Measurements from ENCODE around the gene LRRC31. TPM values are rescaled to one million over a fixed set of nuclear protein-coding genes. Genes with fewer than 3 reads are reported as not detected.

Gene LRRC31
- total RNA-seq, 1 donor, result not detected

DNA sequence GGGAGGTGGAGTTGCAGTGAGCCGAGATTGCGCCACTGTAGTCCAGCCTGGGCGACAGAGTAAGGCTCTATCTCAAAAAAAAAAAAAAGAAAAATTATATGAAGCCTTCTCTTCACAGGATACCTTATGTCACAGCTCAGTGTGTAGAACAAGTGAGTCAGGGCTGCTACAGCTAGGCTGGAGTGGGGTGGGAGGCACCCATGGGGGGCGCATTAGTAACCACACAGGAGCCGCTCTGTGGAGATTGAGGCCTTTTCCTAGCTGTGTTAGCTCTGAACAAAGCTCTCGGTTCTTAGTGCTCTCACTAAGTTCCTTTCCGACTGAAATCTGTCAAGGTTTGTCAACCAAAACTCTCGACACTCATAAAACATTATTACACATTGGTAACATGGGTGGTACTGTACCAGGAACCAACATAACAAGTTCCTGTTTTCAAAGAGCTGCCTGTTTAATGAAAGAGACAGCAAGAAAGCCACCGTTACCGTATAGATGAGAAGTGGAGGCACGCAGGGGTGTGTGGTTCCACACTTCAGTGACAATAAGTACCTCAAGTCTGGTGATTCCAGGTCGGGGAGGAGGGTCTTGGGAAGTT is 4.5 kb downstream of the LRRC31 start:
- TF ChIP-seq, protein P1, sequence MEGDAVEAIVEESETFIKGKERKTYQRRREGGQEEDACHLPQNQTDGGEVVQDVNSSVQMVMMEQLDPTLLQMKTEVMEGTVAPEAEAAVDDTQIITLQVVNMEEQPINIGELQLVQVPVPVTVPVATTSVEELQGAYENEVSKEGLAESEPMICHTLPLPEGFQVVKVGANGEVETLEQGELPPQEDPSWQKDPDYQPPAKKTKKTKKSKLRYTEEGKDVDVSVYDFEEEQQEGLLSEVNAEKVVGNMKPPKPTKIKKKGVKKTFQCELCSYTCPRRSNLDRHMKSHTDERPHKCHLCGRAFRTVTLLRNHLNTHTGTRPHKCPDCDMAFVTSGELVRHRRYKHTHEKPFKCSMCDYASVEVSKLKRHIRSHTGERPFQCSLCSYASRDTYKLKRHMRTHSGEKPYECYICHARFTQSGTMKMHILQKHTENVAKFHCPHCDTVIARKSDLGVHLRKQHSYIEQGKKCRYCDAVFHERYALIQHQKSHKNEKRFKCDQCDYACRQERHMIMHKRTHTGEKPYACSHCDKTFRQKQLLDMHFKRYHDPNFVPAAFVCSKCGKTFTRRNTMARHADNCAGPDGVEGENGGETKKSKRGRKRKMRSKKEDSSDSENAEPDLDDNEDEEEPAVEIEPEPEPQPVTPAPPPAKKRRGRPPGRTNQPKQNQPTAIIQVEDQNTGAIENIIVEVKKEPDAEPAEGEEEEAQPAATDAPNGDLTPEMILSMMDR (IDR thresholded peaks at IDR 0.05; ENCODE audit: insufficient read depth, low read depth, low read length), result no peak
- no peak overlapping the region for H3K4me3 ChIP-seq (ENCODE audit: low read depth, low read length)
- DNase-seq (ENCODE audit: low read depth), result no peak

DNA sequence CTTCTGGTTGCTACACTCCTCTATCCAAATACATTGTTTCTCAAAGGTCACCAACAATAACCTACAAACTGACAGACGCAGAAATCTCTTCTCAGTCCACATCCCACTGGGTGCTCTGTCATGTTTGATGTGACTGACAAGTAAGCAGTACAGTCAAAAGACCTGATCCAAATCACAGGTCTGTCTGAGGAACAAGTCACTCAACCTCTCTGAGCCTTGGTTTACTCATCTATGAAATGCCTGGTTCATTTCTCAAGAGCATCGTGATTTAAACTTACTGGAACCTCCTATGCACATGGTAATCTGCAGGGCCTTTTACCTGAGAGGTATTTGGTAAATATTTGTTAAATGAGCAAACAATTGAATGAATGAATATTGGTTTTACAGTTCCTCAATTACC is 5.5 kb downstream of the LRRC31 start:
- no peak for DNase-seq (ENCODE audit: low read depth)
- TF ChIP-seq, protein P1 (IDR thresholded peaks at IDR 0.05; ENCODE audit: insufficient read depth, low read depth, low read length), result no peak
- H3K4me3 ChIP-seq (ENCODE audit: low read depth, low read length), result no peak overlapping the region

DNA sequence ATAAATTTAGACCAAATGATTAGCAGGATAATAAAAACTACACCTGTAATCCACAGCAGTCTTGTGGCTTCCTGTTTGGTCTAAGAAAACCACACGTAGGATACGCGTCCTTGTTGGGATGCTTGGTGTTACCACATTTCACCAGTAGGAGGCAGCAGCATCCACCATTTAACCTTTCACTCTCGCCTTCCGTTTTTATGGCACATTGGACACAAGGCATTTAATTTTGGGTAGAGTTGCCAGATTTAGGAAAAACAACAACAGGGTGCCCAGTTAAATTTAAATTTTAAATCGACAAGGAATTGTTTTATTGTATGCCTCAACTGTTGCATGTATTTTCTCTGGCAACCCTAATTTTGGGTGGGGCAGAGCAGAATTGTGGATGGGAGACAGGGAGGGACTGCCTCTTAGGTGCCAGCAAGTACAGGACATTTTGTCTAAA is 6.3 kb downstream of the LRRC31 start:
- H3K4me3 ChIP-seq (ENCODE audit: low read depth, low read length), result no peak overlapping the region
- TF ChIP-seq, protein P1 (IDR thresholded peaks at IDR 0.05; ENCODE audit: insufficient read depth, low read depth, low read length), result peak; percentile 93
- DNase-seq (ENCODE audit: low read depth), result peak; percentile 72

DNA sequence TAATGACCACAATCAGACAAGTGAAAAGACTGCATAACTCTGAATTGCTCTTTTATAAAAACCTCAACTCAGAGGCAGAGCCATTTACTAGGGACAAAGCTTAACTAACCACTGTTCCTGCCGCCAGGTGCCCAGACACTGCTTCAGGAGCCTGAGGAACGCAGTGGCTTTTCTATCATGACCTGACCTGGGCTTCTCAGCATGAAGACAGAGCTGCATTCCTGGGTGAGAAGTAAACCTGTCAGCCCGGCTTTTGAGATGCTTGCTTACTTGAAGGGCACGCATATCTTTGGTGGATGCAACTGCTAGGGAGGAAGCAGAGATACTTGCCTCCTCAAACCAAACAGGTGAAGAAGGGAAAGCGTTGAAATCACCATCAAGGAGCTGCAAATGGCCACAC is 7.9 kb downstream of the LRRC31 start:
- DNase-seq (ENCODE audit: low read depth), result no peak
- H3K4me3 ChIP-seq (ENCODE audit: low read depth, low read length), result no peak overlapping the region
- TF ChIP-seq, protein P1 (IDR thresholded peaks at IDR 0.05; ENCODE audit: insufficient read depth, low read depth, low read length), result no peak

DNA sequence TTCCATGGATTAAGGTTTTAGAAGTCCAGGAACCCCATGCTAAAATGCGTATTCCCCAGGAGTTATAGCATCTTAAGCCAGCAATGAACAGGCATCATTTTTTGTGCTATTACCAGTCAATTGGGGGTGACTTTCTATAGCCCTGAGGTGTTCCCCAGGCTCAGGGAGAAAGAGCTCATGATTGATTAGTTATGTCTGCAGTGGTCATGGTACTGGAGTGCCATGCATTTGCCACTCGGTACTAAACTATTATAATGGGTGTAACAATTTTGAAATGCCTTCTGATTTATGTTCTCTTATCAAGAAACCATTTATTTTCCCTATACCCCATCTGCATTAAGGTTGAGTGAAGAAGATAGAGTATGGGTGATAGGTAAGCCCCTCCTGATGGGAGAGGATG is 11.9 kb downstream of the LRRC31 start:
- no peak for DNase-seq (ENCODE audit: low read depth)
- no peak overlapping the region for H3K4me3 ChIP-seq (ENCODE audit: low read depth, low read length)
- TF ChIP-seq, protein P1 (IDR thresholded peaks at IDR 0.05; ENCODE audit: insufficient read depth, low read depth, low read length), result no peak

DNA sequence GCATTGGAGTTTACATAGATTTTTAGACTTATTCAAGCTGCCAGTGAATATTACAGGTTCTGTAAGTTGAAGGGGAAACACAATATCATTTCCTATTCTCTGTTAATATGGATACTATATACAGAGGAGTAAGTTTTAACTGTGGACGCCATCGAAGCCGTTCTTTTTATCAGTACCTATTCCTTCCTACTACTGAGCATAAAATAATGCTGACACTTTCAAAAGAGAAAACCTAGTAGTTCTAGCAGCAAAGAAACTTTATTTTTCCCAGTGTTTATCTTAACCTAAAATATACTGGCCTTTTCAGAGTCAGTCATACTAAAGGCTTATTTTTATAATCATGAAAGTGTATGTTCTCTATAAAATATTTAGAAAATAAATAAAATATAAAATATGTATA is 14.2 kb downstream of the LRRC31 start:
- DNase-seq (ENCODE audit: low read depth), result no peak
- no peak overlapping the region for H3K4me3 ChIP-seq (ENCODE audit: low read depth, low read length)
- TF ChIP-seq, protein P1 (IDR thresholded peaks at IDR 0.05; ENCODE audit: insufficient read depth, low read depth, low read length), result no peak

DNA sequence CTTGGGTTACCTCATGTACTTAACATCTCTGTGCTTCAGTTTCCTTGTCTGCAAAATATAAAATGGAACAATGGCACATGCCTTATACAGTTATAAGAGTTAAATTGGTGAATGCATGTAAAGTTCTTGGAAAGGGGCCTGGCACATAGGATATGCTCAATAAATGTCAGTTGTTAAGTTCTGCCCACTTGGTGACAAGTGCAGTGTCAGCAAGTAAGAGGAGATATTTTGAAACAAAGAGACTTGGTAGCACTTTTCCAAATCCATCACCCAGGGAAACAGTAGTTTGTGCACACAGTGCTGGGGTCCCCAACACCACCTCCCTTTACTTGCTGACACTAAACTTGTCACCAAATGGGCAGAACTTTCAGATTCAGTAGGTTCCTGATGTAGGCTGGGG is 19.1 kb downstream of the LRRC31 start:
- TF ChIP-seq, protein P1 (IDR thresholded peaks at IDR 0.05; ENCODE audit: insufficient read depth, low read depth, low read length), result no peak
- H3K4me3 ChIP-seq (ENCODE audit: low read depth, low read length), result no peak overlapping the region

More for the DNA sequence above, 19.1 kb downstream of the LRRC31 start:
- DNase-seq (ENCODE audit: low read depth), result no peak
